Body of pancreas (tissue), 4 donors: ENCODE results near the gene ZNF768.

Experiments used
- CTCF ChIP-seq, 7 experiments: fragments of 450-650 bp in 4 of 7; fragments of 200-600 bp in 3 of 7; sonication (generic) in 3 of 7; IDR thresholded peaks; one replicate each; pipeline ENCODE4 v1.5.1; 2016 to 2019; ENCODE audit warnings: antibody characterized with exemption in 7 of 7
- POLR2A ChIP-seq, 3 donors: fragments of 450-650 bp; IDR thresholded peaks; one replicate each; pipeline ENCODE4 v1.6.1; 2016; ENCODE audit warnings: antibody characterized with exemption in 3 of 3, mild to moderate bottlenecking in 2 of 3

GRCh38 chr16:30566531-30566930 is 40.2 kb upstream of the ZNF768 start:
- TF ChIP-seq POLR2A (IDR thresholded peaks at IDR 0.05) (no peak), CTCF (IDR thresholded peaks at IDR 0.05) (no peak)
